GM10248 (cell line): ENCODE data around the gene HRH1.
"Not testable (repeated sequence)": the region's sequence is repeated elsewhere in the genome, so short reads cannot be mapped to it uniquely, and the experiment has no call there.

ENCODE experiments used
- CTCF ChIA-PET: fragments of 300-600 bp; sonication (Branson Sonifier 250); formaldehyde crosslinking; extraction: SDS; loops from one replicate; lab custom pipeline; 2021; ENCODE audit warnings: antibody characterized with exemption; lab: Yijun Ruan, JAX
- POLR2A ChIA-PET: fragments of 350-650 bp; sonication (Branson Sonifier 250); formaldehyde crosslinking; extraction: SDS; loops from one replicate; lab custom pipeline; 2020; ENCODE audit warnings: antibody characterized with exemption; lab: Yijun Ruan, JAX
- DNase-seq: peaks from one replicate; pipeline ENCODE4 v3.0.0; 2012; ENCODE audit errors: extremely low spot score
- TF ChIP-seq, protein P1 (sequence below): IDR thresholded peaks from 2 replicates; pipeline ENCODE4 v1.5.1; 2012; ENCODE audit warnings: mild to moderate bottlenecking, low read depth; ENCODE audit errors: extremely low read depth, missing control alignments, control extremely low read depth

Gene HRH1

DNA sequence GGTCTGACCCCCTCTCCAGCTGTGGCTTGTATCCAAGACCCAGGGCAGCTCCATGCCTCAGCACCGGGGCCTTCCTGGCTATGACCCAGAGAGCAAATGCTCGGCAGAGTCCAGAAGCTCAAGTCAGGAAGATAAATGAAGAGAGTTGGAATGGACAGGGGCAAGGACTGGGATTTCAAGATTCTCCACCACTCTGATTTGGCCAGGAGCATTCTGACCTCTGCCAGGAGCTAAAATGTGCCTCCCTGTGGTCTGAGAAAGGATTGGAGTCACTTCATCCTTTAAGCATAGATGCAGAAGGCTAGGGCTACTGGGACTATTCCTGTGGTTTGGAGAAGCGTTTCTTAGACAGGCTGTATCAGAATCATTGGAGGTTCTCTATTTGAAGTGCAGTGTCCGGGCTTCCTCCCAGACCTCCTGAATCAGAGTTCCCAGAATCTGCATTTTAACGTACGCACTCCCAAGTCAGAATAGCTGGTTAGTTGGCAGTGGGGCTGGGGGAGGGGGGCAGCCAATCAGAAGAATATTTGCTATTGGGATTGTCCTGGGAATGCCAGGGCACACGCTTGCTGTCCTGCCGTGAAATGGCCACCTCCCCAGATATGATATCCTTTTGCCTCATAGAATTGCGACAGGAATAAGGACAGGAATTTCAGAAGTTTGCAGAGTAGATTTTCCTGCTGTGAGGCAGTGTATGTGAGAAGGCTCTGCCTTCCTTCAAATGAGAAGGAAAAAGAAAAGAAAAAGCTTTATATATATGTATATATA, 57.4 kb downstream of the HRH1 start:
- DNase-seq = no peak
- CTCF ChIA-PET = interaction anchor here (0.7 to 1.3 kb wide), 2 partner anchors 8 to 23 kb away, joined by 3 read pairs; no protein-coding TSS in a partner anchor
- TF ChIP-seq, protein P1, sequence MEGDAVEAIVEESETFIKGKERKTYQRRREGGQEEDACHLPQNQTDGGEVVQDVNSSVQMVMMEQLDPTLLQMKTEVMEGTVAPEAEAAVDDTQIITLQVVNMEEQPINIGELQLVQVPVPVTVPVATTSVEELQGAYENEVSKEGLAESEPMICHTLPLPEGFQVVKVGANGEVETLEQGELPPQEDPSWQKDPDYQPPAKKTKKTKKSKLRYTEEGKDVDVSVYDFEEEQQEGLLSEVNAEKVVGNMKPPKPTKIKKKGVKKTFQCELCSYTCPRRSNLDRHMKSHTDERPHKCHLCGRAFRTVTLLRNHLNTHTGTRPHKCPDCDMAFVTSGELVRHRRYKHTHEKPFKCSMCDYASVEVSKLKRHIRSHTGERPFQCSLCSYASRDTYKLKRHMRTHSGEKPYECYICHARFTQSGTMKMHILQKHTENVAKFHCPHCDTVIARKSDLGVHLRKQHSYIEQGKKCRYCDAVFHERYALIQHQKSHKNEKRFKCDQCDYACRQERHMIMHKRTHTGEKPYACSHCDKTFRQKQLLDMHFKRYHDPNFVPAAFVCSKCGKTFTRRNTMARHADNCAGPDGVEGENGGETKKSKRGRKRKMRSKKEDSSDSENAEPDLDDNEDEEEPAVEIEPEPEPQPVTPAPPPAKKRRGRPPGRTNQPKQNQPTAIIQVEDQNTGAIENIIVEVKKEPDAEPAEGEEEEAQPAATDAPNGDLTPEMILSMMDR = no peak
- POLR2A ChIA-PET = no interaction called here

DNA sequence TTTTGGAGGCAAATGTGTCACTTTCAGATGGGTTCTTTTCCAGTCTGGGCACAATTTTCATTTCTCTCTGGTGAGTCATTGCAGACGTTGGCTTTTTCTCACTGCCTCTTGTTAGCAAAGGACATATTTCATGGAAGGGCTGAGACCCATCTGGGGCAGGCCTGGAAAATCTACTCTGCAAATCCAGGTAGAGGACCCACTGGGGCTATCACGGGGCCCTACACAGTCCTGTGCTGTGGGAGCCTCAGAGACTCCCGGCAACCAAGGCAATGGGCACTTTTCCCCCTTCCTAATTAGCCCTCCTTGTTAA, 58.0 kb downstream of the HRH1 start:
- no peak for DNase-seq
- TF ChIP-seq, protein P1 = no peak
- POLR2A ChIA-PET = no interaction called here
- CTCF ChIA-PET = no interaction called here

DNA sequence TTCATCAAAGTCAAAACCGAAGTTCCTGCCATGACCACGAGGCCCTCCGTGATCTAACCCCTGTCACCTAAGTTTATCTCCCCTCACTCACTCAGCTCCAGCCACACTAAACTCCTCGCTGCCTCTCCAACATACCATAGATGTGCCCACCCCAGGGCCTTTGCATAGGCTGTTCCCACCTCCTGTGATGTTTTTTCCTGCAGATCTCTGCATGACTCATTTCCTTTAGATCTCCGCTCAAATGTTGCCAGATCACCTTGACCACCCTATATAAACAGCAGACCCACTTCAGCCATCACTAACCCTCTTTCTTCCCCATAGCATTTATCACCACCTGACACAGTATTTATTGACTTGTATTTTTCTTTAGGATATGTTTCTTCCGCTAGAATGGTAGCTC, 58.5 kb downstream of the HRH1 start:
- POLR2A ChIA-PET = no interaction called here
- DNase-seq = no peak
- TF ChIP-seq, protein P1 = no peak
- CTCF ChIA-PET = interaction anchor here (1.2 kb wide), 1 partner anchor 22 kb away, joined by 3 read pairs; no protein-coding TSS in a partner anchor

GRCh38 chr3:11213810-11214450, 59.6 kb downstream of the HRH1 start:
- TF ChIP-seq, protein P1 = no peak
- ChIA-PET POLR2A (no interaction called here), CTCF (interaction anchor here (1.2 kb wide), 1 partner anchor 24 kb away, joined by 3 read pairs; no protein-coding TSS in a partner anchor)

GRCh38 chr3:11214451-11214978, 60.2 kb downstream of the HRH1 start:
- CTCF ChIA-PET = interaction anchor here (0.7 to 1.0 kb wide), 2 partner anchors 9 to 13 kb away, joined by 3 read pairs; no protein-coding TSS in a partner anchor
- no peak for DNase-seq
- TF ChIP-seq, protein P1 = no peak
- POLR2A ChIA-PET = no interaction called here

More at GRCh38 chr3:11213810-11214450, 59.6 kb downstream of the HRH1 start:
- DNase-seq = no peak

DNA sequence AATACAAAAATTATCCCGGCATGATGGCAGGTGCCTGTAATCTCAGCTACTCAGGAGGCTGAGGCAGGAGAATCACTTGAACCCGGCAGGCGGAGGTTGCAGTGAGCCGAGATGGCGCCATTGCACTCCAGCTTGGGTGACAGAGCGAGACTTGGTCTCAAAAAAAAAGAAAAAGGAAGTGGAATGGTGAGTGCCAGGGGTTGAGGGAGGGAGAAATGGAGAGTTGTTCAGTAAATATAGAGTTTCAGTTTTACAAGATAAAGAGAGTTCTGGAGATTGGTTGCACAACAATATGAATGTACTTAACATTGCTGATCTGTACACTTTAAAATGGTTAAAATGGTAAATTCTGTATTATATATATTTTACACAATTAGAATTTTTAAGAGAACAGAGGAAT, 63.1 kb downstream of the HRH1 start:
- POLR2A ChIA-PET, CTCF ChIA-PET, DNase-seq: not testable (repeated sequence)
